ENCODE results near the gene SNX4. TPM values are rescaled to one million over a fixed set of nuclear protein-coding genes. Genes with fewer than 3 reads are reported as not detected.

Gene SNX4
- total RNA-seq, 1 donor from 2014 or later: 38.4 TPM

DNA sequence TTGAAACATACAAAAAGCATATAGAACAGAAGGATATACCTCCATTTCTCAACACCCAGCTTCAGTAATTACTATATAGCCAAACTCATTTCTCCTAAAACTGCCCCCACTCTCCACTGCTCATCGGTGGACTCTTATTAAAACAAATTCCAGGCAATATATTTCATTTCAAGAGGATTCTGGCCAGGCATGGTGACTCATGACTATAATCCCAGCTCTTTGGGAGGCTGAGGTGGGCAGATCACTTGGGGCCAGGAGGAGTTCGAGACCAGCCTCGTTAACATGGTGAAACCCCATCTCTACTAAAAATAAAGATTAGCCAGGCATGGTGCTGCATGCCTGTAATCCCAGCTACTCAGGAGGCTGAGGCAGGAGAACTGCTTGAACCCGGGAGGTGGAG is 40.9 kb downstream of the SNX4 start:
- H3K4me3 Mint-ChIP-seq (ENCODE audit: low read depth): no peak overlapping the region
- no peaks in the 10 kb centered on the region for H3K9me3 Mint-ChIP-seq (ENCODE audit: low read depth)
- no peak for DNase-seq (ENCODE audit: low spot score, unreplicated experiment)
- no peaks in the 10 kb centered on the region for H3K4me1 Mint-ChIP-seq (ENCODE audit: low read depth)
- H3K36me3 Mint-ChIP-seq (ENCODE audit: insufficient read depth): peaks cover 10% of the 10 kb centered on the region
- H3K27me3 Mint-ChIP-seq: no peaks in the 10 kb centered on the region
- no peak overlapping the region for H3K27ac Mint-ChIP-seq
- TF ChIP-seq, protein P1, sequence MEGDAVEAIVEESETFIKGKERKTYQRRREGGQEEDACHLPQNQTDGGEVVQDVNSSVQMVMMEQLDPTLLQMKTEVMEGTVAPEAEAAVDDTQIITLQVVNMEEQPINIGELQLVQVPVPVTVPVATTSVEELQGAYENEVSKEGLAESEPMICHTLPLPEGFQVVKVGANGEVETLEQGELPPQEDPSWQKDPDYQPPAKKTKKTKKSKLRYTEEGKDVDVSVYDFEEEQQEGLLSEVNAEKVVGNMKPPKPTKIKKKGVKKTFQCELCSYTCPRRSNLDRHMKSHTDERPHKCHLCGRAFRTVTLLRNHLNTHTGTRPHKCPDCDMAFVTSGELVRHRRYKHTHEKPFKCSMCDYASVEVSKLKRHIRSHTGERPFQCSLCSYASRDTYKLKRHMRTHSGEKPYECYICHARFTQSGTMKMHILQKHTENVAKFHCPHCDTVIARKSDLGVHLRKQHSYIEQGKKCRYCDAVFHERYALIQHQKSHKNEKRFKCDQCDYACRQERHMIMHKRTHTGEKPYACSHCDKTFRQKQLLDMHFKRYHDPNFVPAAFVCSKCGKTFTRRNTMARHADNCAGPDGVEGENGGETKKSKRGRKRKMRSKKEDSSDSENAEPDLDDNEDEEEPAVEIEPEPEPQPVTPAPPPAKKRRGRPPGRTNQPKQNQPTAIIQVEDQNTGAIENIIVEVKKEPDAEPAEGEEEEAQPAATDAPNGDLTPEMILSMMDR (IDR thresholded peaks at IDR 0.05; ENCODE audit: unreplicated experiment): no peak

DNA sequence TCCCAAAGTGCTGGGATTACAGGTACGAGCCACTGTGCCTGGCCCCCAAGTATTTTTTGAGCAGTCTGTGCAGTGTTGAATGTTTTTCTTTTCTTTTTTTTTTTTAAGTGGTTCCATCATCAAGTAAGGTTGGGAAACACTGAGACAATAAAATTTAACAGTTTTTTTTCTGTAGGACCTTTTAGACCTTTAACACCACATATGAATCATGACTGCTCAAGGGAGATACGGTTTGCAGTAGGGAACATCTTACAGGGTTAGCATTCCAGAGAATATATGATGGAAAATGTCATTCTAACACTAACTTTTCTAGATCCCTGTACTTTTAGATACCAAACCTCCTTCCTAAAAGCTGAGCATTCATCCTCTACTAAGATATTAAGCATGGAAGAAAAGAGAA is 41.7 kb downstream of the SNX4 start:
- Mint-ChIP-seq H3K27me3 (no peaks in the 10 kb centered on the region), H3K9me3 (ENCODE audit: low read depth) (no peaks in the 10 kb centered on the region), H3K27ac (no peak overlapping the region), H3K4me1 (ENCODE audit: low read depth) (no peaks in the 10 kb centered on the region), H3K36me3 (ENCODE audit: insufficient read depth) (peaks cover 15% of the 10 kb centered on the region), H3K4me3 (ENCODE audit: low read depth) (no peak overlapping the region)
- TF ChIP-seq, protein P1 (IDR thresholded peaks at IDR 0.05; ENCODE audit: unreplicated experiment): no peak
- DNase-seq (ENCODE audit: low spot score, unreplicated experiment): no peak

DNA sequence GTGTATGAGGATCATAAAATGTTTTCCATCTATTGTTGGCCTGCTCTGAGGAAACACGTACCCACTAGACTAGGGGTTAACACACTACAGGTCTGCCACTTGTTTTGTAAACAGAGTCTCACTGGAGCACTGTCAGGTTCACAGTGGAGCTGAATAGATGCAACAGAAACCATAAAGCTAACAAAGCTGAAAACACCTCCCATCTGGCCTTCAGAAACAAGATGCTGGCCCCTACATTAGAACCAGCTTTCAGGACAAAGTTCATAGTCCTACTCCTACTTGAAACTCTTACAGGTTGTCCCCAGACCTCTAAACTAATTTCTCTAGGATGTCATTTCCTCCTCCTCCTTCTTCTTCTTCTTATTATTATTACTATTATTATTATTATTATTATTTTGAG is 42.3 kb downstream of the SNX4 start:
- no peak for DNase-seq (ENCODE audit: low spot score, unreplicated experiment)
- no peaks in the 10 kb centered on the region for H3K4me1 Mint-ChIP-seq (ENCODE audit: low read depth)
- TF ChIP-seq, protein P1 (IDR thresholded peaks at IDR 0.05; ENCODE audit: unreplicated experiment): no peak
- H3K27ac Mint-ChIP-seq: no peak overlapping the region
- no peaks in the 10 kb centered on the region for H3K27me3 Mint-ChIP-seq
- no peaks in the 10 kb centered on the region for H3K9me3 Mint-ChIP-seq (ENCODE audit: low read depth)
- H3K4me3 Mint-ChIP-seq (ENCODE audit: low read depth): no peak overlapping the region
- peaks cover 17% of the 10 kb centered on the region for H3K36me3 Mint-ChIP-seq (ENCODE audit: insufficient read depth)

DNA sequence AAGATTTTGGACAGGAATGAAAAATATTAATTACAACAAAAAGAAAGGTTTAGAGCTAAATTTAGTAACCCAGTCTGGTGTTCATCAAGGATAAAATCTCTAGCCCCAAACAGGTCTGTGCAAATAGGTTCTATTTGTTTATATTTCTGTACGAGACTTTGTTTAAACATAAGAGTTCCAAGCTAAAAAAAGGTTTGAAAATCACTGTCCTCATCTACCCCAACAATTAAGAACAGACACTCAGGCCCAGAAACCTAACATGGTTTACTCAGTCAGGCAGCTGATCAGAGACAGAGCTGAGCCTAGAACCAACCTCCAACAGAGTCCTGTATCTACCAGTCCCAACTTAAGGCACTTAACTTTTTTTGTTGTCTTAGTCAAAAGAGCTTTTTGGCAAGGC is 49.3 kb downstream of the SNX4 start:
- Mint-ChIP-seq H3K27me3 (no peaks in the 10 kb centered on the region), H3K36me3 (ENCODE audit: insufficient read depth) (peaks cover 34% of the 10 kb centered on the region), H3K9me3 (ENCODE audit: low read depth) (no peaks in the 10 kb centered on the region)

DNA sequence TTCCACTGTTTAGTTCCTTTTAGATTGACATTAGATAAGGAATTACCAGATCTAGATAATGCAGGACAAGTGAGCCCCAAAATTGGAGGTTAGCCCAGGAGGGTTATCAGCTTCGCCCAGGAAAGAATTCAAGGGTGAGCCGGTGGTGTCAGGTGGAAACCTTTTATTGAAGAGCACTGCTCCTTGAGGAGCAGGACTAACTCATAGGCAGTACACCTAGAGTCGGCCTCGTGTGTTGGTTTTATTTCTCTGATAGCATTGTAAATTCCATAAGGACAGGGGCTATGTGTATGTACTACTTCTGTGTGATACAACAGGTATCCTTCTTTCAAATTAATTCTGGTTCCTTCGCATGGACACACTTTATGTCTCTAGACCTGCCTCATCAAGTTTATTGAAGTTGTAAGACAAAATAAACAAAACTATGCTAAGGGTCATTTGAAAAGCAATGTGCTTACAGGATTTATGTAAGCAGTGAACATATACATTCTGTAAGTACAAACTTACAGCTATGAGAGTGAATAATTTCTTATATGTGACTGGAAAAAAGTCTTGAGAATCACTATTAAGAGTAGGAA is 57.2 kb downstream of the SNX4 start:
- DNase-seq (ENCODE audit: low spot score, unreplicated experiment): no peak
- TF ChIP-seq, protein P1 (IDR thresholded peaks at IDR 0.05; ENCODE audit: unreplicated experiment): no peak
- Mint-ChIP-seq H3K36me3 (ENCODE audit: insufficient read depth) (peaks cover 29% of the 10 kb centered on the region), H3K27me3 (no peaks in the 10 kb centered on the region), H3K4me3 (ENCODE audit: low read depth) (no peak overlapping the region), H3K27ac (no peak overlapping the region), H3K9me3 (ENCODE audit: low read depth) (no peaks in the 10 kb centered on the region), H3K4me1 (ENCODE audit: low read depth) (no peaks in the 10 kb centered on the region)

More for the DNA sequence above, 49.3 kb downstream of the SNX4 start:
- TF ChIP-seq, protein P1 (IDR thresholded peaks at IDR 0.05; ENCODE audit: unreplicated experiment): no peak
- no peak for DNase-seq (ENCODE audit: low spot score, unreplicated experiment)
- H3K4me3 Mint-ChIP-seq (ENCODE audit: low read depth): no peak overlapping the region
- H3K4me1 Mint-ChIP-seq (ENCODE audit: low read depth): peaks cover 2% of the 10 kb centered on the region
- H3K27ac Mint-ChIP-seq: no peak overlapping the region
